Measurements from ENCODE around the gene AGK.

DNA sequence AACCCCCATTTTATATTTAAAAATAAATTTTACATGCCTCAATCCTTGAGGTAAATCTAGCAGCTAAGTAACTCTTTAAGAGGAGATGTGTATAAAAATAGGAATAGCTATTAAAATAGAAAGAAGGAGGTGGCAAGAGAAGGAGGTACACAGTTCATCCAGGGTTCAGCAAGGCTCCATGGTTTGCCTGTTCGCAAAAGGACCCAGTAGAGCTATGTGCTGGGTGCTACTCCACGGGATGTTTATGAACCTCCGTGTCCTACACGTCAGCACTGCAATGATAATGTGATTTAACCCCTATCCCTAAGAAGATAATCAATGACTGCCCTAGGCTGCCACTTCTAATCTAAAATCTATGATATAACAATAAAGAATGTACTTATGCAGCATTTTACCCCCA lies 151.7 kb downstream of the AGK start:
- no peak for TF ChIP-seq POLR2A (IDR thresholded peaks at IDR 0.05)
- TF ChIP-seq, protein P1, sequence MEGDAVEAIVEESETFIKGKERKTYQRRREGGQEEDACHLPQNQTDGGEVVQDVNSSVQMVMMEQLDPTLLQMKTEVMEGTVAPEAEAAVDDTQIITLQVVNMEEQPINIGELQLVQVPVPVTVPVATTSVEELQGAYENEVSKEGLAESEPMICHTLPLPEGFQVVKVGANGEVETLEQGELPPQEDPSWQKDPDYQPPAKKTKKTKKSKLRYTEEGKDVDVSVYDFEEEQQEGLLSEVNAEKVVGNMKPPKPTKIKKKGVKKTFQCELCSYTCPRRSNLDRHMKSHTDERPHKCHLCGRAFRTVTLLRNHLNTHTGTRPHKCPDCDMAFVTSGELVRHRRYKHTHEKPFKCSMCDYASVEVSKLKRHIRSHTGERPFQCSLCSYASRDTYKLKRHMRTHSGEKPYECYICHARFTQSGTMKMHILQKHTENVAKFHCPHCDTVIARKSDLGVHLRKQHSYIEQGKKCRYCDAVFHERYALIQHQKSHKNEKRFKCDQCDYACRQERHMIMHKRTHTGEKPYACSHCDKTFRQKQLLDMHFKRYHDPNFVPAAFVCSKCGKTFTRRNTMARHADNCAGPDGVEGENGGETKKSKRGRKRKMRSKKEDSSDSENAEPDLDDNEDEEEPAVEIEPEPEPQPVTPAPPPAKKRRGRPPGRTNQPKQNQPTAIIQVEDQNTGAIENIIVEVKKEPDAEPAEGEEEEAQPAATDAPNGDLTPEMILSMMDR (IDR thresholded peaks at IDR 0.05): no peak

Data from Peyer's patch (tissue), 4 donors.